Measurements from ENCODE around the gene CDYL.
"Not testable (repeated sequence)": the region's sequence is repeated elsewhere in the genome, so short reads cannot be mapped to it uniquely, and the experiment has no call there.

The CDYL gene

DNA sequence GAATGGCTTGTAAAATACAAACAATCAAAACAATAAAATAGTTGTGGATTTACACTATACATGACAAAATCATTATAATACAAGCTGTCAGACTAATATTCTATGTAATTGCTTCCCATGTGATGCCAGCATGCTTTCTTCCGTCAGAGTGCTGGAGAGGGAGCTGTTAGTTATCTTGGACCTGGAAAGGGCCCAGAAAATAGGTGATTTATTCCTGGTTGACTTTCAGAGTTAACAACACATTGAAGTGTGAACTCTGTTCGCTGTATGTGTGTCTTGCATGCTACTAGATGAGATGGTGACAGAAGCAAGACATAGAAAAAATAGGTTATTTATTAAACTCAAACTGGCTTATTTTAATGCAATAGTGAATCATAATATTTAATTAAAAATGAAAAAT is 70.2 kb downstream of the CDYL start:
- DNase-seq (ENCODE audit: low read depth) = no peak

DNA sequence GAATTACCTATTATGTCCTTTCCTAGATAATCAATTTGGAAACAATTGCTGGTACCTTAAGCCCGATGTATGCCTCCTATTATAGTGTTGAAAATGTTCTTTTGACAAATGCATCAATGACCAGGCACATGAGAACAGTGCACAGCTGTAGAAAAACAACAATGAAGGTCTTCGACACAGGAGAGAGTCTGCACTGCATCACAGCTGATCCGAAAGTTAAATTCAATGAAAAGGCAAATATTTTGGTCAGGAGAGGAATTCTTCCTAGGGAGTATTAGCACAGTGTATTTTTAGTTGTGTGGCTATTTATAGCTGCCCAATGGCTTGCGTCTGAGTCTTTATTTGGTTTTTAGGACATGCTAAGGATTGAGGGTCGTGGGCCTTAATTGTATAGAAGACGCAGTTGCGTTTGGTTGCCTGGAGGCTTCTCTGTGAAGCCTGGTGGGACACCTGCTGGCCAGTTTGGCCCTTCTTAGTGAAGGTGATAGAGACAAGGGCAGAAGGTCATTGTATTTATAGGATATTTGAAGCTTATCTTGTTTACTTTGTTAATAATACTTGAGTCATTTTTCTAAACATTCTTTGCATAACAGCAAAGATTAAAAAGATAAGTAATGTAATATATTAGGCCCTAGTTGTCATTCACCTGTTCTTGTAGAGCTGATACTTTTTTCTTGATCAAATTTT is 72.3 kb downstream of the CDYL start:
- no peak for DNase-seq (ENCODE audit: low read depth)

DNA sequence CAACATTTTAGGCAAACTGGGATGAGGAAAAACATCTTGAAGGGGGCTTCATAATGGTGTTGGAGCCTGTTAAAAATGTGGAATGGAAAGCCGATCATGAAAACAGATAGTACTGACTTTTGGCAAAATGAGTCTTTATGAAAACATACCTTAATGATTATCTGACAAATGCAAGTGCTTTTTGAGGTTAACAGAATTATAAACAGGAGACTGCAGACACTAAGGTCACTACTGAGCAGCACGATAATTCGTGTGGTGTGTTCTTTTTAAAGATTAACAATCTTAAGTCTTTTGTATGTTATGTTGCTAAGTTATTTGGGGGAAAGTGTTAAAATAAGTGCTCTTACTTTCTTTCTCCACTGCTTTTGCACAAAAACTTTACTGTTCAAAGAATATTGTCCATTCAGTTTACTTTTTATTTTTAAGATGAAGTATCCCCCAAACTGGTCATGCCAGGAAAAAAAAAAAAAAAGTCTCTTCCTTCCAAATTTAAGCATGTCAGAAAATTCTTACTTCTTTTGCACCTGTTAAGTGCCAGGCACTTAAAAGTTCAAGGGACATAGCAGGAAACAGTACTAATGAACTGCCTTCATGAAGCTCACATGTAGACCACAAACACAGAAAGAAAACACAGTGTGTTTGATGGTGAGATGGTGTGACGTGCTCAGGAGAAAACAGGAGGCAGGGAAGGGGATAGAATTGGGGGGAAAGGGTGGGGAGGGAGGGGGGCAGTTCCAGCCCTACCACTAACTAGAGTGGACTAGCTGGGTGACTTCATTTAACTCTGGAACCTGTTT is 73.2 kb downstream of the CDYL start:
- no peak for DNase-seq (ENCODE audit: low read depth)

DNA sequence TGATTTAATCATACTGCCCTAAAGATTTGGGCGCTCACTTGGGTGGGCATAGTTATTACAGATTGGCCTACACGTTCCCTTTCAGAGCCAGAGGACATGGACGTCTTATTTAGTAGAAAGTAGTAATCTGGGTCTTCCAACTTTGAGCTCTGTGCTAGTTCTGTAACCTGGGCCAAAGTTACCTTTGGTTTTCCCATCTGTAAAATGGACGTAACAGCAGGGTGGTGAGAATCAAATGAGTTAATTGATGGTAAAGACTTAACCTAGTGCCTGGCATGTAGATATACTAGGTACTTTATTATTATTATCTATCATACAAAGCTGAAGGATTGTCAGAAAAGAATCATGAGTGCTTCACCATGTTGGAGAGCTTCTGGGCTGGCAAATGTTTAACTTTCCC is 74.8 kb downstream of the CDYL start:
- no peak for DNase-seq (ENCODE audit: low read depth)

DNA sequence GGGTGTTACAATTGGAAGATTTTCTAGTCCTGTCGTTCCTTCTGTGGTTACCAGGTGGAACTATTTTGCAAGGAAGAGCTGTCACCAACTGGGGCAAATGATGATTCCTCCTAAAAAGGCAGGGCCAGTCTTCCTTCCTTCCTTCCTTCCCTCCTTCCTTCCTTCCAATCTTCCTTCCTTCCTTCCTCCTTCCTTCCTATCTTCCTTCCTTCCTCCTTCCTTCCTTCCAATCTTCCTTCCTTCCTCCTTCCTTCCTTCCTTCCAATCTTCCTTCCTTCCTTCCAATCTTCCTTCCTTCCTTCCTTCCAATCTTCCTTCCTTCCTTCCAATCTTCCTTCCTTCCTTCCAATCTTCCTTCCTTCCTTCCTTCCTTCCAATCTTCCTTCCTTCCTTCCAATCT is 76.0 kb downstream of the CDYL start:
- not testable (repeated sequence) for DNase-seq (ENCODE audit: low read depth)

DNA sequence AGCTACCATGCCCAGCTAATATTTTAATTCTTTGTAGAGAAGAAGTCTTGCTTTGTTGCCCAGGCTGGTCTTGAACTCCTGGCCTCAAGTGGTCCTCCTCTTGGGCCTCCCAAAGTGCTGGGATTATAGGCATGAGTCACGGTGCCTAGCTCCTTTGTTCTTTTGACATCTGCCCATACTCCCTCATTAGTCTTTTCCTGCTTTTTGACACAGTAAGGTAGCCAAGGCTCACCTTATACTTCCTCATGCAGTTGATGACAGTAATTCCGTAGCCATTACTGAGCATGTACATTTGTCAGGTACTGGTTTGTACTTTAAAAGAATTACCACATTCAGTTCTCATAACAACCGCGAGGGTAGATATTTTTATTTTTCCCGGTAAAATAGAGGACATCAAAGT is 76.7 kb downstream of the CDYL start:
- DNase-seq (ENCODE audit: low read depth) = no peak

DNA sequence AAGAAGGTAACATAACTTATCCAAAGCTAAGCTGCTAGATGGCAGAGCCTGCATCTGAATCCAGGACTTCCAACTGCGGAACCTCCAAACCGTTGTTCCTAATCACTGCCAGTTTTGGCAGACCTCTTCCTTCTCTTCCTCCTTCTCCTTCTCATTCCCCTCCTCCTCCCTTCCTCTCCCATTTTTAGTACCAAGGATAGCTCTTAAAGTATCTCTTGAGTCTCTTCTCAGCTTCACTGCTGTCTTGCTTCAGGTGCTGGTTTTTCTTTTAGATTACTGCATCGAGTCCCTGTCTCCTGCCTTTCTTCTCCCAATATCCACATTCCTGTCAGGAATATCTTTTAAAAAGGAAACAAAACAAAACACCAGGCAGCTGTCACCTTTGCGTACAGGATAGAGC is 77.1 kb downstream of the CDYL start:
- DNase-seq (ENCODE audit: low read depth) = no peak

DNA sequence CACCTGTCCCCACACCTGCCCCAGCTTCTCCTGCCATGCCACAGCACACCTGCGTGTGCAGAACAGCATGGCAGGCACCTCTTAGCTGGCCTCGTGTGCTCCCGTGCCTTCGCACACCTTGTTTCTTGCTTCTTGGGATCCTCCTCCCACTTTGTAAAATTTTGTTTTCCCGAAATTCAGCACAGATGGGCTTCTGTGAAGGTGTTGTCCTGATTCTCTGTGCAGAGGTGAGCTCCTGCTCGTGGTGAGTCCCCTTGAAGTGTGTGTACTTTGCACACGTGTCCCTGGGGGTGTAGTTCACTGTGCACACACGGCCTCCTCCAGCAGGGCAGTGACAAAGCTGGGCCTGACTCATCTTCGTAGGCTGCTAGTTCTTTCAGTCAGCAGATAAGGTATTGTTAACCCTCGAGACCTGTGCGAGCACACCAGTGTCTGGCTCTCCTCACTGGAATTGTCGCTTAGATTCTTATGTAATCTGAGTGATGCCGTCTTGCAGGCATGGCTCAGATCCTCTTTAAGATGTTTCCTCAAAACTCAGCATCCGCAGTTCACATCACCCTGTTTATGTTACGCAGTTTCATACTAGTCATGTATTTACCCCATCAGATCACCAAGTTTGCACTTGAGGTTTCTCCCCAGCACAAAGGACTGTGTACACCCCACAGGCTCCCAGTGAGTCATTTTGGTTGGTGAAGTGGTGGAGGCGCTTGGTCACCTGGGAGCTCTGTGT is 77.7 kb downstream of the CDYL start:
- no peak for DNase-seq (ENCODE audit: low read depth)

DNA sequence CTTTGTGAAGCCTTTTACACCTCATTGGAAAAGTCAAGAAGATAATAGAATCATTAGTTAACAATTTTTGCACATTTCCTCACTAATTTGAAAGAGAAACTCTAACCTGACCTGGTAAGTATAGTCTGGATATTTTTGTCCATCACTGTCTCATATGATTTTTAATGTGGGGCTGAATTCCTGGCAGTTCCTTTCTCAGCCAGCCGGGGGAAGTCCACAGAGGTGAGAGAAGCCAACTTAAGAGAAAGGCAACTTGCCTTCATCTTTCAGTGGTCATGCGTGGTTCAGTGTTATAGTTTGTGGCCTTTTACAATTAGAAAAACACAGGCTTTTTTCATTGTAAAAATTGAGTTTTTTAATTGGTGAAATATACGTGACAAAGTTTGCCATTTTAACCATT is 80.6 kb downstream of the CDYL start:
- no peak for DNase-seq (ENCODE audit: low read depth)

DNA sequence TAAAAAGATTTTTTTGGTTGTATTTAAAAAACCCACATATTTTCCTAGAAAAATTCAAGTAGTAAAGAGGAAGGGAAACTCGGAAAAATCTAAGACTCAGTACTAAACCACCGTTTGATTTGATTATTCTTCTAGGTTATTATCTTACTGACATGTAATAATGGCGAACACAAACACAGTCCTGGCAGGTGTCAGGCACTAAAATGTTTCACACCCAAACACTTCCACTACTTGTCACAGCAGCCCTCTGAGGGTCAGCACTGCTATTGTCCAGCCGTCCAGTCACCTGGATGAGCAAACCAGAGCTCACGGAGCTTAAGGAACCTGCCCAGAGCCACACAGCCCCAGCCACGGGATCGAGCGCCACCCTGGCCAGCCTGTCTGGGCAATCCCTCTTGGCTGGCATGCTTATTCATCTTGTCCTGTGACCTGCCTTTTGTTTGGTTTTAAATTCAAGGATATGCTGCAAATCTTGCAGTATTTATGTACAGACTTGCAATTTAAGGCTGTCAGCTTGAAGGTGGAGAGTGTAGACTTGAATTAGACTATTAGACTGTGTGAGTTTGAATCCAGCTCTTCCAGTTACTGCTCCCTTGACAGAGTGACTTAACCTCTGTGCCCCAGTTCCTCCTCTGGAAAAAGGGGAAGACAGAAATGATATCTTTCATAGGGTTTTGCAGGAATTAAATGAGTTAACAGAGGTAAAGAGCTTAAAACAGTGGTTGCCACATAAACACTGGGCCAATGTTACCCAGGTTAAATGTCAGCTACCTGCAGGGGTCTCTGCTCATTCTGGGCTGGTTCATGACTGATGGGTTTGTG is 82.2 kb downstream of the CDYL start:
- DNase-seq (ENCODE audit: low read depth) = no peak

DNA sequence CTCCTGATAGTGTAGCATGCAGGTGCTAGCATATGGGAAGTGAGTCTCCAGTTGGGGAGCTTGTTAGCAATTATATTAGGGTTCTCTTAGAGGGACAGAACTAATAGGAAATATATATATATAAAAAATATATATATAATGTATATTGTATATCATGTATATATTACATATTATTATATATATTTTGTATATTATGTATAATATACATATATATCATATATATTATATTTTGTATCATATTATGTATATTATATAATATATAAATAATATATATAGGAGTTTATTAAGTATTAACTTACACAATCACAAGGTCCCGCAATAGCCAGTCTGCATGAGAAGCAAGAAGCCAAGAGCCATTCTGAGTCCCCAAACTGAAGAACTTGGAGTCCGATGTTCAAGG is 84.2 kb downstream of the CDYL start:
- DNase-seq (ENCODE audit: low read depth) = no peak

DNA sequence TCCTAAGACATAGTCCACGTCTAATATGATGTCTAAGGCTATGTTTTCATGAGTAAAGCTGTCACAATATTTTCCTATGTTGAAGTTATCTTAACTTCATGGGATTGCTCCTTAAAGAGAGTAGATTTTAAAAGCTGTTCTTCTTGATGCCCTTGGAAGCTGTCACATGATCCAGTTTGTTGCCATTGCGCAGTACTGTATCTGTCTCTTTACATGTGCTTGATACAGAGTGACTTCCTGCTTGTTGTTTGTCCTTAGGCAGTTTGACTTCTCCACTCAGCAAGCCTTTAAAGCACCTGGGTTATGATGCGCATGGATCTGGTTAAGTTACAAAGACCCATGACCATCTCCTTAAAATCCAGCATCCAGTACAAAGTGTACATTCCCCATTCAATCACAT is 85.4 kb downstream of the CDYL start:
- DNase-seq (ENCODE audit: low read depth) = no peak

DNA sequence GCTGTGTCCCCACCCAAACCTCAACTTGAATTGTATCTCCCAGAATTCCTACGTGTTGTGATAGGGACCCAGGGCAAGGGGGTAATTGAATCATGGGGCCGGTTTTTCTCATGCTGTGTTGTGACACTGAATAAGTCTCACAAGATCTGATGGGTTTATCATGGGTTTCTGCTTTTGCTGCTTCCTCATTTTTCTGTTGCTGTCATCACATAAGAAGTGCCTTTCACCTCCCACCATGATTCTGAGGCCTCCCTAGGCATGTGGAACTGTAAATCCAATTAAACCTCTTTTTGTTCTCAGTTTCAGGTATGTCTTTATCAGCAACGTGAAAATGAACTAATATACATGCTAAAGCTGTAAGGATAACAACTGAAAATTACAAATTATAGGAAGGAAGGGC is 88.3 kb downstream of the CDYL start:
- no peak for DNase-seq (ENCODE audit: low read depth)

DNA sequence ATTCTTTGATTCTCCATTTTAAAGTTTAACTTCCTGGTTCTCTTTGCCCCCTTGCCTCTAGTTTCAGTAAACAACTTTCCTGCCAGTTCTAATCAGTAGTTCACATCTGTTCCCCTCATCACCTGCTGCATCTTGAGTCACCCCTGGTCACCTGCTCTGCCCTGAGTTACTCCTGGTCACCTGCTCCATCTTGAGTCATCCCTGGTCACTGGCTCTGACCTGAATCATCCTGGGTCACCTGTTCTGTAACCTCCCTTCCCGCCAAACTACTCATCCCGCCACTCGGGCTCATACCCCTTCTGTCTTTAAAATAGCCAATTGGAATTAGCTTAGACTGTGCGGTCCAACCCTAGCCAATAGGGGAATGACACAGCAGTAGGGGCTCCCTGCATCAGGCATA is 88.8 kb downstream of the CDYL start:
- not testable (repeated sequence) for DNase-seq (ENCODE audit: low read depth)

DNA sequence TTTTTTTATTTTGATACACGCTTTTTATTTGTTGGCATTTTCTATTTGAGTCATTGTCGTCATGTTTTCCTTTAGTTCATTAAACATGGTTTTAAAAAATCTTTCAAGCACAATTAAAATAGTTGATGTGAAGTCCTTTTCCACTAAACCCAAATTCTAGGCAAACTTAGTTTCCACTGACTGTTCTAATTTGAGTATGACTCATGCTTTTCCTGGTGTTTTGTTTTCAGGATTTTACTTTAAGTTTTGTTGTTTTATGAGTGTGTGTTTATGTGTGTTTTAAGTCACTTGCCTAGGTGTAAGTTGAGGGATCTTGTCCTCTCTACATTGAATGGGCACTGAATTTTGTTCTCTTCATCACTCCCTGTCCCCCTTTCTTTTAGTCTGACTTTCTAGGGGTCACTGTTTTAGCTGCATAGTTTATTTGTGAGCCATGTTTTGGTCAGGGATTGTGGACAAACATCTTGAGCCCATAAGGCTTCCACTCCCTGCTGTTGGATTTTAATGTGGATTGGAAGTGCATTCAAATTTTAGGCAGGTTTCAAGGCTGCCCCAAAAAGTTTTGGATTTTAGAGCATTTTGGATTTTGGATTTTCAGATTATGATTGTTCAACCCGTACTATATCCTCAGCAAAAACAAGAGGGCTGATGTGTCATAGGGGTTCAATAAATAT is 94.8 kb downstream of the CDYL start:
- peak; percentile 2 for DNase-seq (ENCODE audit: low read depth)

DNA sequence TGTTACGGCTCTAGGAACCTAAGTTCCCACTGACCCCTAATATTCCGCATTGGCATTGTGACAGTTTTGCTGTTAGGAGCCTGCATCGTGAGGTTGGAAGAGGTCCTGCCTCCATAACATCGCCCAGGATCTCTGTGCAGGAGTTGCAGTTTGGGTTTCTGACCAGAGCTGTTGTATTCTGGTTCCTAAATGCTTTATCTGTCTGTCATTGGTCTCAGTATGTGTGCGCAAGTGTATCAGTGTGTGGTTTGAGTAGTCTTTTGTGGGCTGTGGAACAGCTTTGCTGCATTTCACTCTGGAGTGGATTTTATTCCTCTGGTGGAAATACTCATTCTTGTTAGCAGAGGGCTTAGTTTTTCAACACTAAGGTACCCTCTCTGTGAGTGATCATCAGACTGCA is 95.6 kb downstream of the CDYL start:
- DNase-seq (ENCODE audit: low read depth) = no peak

DNA sequence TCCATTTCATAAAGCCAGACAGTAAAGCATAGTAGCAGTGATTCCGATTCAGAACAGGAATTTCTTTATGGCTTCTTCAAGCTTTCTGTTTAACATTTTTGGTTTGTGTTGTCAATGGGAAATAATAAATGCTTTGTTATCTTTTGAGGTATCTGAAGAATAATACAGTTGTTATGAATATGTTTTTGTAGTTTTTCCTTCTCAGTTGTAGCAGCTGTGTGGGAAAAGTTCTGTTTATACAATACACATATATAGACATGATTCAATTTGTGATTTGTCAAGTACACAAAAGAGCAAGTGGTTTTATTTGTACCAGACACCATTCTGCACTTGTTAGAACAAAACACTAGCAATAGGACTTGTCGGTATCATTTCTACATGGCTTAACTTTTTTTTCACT is 96.6 kb downstream of the CDYL start:
- no peak for DNase-seq (ENCODE audit: low read depth)

DNA sequence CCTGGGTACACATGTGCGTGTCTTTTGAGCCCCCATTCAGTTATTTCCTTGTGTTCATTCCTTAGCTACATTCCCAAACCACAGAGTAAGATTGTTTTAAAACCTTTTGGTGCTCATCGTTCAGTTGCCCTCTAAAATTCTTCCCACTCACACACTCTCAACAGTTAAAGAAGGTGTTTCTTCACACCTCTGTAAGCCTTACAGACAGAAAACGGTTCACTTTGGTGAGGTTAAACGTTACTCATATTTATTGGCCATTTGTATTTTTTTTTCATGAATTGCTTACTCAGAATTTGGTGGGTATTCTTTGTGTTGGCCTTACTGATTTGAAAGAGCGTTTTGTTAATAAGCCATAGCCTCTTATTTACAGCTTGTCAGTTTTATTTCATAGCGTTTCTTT is 97.7 kb downstream of the CDYL start:
- no peak for DNase-seq (ENCODE audit: low read depth)

DNA sequence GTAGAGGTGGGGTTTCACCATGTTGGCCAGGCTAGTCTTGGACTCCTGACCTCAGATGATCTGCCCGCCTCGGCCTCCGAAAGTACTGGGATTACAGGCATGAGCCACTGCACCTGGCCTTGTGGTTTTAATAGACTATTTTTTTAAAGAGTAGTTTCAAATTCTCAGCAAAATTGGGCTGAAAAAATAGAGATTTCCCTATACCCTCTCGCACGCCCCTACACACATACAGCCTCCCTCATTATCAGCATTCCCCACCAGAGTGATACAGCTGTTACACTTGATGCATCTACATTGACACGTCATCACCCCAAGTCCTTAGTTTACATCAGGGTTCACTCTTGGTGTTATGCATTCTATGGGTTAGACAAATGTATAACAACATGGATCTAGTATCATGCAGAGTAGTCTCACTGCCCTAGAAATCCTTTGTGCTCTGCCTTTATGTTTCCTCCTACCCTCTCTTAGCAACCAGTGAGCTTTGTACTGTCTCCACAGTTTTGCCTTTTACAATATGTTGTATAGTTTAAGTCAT is 103.6 kb downstream of the CDYL start:
- no peak for DNase-seq (ENCODE audit: low read depth)

DNA sequence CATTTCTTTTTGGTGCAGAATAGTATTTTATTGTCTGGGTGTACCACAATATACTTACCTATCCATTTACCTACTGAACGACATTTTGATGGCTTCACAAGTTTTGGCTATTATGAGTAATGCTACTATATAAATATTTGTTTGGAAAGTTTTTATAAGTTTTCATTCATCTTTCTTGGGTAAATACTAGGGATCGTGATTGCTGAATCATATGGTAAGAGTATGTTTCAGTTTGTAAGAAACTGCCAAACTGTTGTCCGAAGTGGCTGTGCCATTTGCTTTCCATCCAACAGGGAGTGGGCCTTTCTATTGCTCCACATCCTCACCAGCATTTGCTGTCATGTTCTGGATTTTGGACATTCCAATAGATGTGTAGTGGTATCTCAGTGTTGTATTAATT is 104.2 kb downstream of the CDYL start:
- DNase-seq (ENCODE audit: low read depth) = no peak

DNA sequence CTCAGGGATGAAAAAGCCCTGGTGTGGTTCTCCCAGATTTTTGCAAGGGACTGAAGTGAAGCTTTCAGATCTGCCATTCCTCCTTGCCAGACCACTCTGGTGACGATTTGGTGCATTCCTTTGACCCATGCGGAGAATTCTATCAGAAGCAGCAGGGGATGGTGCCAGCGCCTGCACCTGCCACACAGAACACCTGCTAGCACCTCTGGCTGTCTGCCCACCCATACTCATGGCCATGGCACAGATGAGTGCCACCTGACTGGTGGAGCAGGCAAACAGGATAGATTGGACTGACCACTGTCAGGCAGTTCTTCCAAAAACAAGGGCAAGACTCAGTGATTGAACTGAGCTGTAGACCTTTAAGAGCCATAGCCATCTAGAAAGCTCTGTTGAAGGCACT is 107.1 kb downstream of the CDYL start:
- DNase-seq (ENCODE audit: low read depth) = no peak
